Stimulated activated CD4-positive, alpha-beta T cell treated with anti-CD3 and anti-CD28 coated beads, Interleukin-12 subunit alpha, Interleukin-12 subunit beta, amount 100 ng/mL, for 4 hours (primary cell): ENCODE results near the gene HNRNPA2B1.
"Not testable (repeated sequence)": the region's sequence is repeated elsewhere in the genome, so short reads cannot be mapped to it uniquely, and the experiment has no call there.

Experiments used
- DNase-seq: peaks from one replicate; pipeline ENCODE4 v3.0.0-alpha.2; 2020

HNRNPA2B1 gene

GRCh38 chr7:26183545-26184280 is 16.8 kb downstream of the HNRNPA2B1 start:
- no peak for DNase-seq

GRCh38 chr7:26182706-26183105 is 17.8 kb downstream of the HNRNPA2B1 start:
- DNase-seq = no peak

DNA sequence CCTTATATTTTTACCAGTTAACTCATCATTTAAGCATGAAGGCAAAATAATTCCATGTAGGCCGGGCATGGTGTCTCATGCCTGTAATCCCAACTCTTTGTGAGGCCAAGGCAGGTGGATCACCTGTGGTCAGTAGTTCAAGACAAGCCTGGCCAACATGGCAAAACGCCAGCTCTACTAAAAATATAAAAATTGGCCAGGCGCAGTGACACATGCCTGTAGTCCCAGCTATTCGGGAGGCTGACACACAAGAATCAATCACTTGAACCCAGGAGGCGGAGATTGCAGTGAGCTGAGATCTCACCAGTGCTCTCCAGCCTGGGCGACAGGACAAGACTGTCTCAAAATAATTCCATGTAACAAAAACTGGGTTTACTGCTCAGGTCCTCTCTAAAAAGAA is 18.3 kb downstream of the HNRNPA2B1 start:
- no peak for DNase-seq

- no peak for DNase-seq
These were observed 18.9 kb downstream of the HNRNPA2B1 start for GRCh38 chr7:26181474-26182227.

GRCh38 chr7:26180792-26181198 is 19.8 kb downstream of the HNRNPA2B1 start:
- DNase-seq = no peak

- no peak for DNase-seq
These were observed 20.6 kb downstream of the HNRNPA2B1 start for GRCh38 chr7:26179826-26180497.

DNA sequence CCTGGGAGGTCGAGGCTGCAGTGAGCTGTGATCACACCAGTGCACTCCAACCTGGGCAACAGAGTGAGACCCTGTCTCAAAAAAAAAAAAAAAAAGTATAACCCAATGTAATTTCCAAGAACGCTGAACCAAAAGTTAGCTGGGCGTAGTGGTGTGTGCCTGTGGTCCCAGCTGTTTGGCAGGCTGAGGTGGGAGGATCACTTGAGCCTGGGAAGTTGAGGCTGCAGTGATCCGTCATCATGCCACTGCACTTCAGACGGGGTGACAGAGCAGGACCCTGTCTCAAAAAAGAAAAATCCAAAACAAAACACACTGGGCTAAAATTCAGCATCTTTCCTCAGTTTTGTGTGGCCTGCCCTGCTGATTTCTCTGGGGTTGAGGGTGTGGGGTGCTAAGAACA is 21.1 kb downstream of the HNRNPA2B1 start:
- DNase-seq = no peak

DNA sequence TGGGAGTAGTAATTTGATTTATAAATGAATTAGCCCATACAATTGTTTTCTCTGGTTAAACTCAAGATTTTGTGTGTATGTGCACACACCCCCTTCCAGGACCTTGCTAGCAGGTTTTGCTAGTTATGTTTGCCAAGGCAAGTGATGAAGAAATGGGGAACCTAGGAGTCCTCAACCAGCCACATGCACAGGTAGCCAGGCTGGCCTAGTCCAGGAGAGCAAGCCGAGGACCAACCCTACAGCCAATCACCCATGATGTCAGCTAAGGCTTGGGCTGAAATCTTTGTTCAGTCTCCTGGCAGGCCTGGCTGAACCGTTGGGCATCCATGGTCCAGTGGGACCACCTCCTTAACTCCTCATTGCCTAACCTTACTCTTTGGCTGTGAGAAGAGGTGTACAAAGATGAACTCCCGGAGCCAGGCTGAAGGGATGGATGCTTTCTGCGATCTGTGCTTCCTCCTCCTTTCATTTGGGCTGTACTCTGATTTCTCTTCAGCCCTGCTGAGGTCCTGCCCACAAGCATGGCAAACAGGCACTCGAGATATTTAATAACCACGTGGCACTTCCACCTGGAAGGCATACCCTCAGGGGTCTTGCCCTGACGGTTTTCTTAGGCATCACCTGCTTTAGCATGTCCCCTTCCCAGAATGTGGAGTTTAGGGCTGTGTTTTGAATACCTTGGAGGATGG is 22.1 kb downstream of the HNRNPA2B1 start:
- no peak for DNase-seq

GRCh38 chr7:26177269-26177668 is 23.3 kb downstream of the HNRNPA2B1 start:
- not testable (repeated sequence) for DNase-seq

GRCh38 chr7:26176696-26177095 is 23.9 kb downstream of the HNRNPA2B1 start:
- DNase-seq = not testable (repeated sequence)

DNA sequence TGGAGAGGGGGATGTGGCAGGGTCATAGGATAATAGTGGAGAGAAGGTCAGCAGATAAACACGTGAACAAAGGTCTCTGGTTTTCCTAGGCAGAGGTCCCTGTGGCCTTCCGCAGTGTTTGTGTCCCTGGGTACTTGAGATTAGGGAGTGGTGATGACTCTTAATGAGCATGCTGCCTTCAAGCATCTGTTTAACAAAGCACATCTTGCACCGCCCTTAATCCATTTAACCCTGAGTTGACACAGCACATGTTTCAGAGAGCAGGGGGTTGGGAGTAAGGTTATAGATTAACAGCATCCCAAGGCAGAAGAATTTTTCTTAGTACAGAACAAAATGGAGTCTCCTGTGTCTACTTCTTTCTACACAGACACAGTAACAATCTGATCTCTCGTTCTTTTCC is 24.6 kb downstream of the HNRNPA2B1 start:
- DNase-seq = not testable (repeated sequence)

DNA sequence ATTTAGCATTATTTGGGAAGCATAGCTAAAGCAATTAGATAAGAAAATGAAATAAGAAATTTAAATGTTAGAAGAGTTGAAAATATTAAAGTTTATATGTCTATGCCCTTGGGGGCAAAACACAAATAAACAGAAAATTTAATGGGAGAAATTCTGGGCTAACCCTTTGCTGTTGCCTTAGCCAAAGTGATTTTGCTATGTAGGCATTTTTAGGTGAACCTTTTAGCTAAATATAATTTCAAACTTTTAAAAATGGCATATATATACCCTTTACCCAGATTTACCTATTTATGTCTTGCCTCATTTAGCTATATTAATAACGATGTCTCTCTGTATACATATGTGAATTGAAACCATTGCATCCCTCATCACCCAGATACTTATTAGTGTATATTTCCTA is 28.5 kb downstream of the HNRNPA2B1 start:
- DNase-seq = no peak

DNA sequence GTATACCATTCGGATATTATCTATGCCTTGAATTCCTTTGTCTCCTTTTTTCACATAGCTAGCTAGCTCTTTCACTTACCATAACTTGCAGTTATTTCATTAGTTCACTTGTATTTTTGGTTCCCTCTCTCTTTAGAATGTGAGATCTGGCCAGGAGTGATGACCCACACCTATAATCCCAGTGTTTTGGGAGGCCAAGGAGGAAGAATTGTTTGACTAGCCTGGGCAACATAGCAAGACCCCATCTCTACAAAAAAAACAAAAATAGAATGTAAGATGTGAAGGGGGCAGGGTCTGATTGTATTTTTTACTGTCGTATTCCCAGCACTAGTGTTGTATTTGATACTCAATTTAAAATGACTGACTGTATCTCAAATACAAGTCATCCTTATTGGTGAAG is 28.9 kb downstream of the HNRNPA2B1 start:
- DNase-seq = no peak

DNA sequence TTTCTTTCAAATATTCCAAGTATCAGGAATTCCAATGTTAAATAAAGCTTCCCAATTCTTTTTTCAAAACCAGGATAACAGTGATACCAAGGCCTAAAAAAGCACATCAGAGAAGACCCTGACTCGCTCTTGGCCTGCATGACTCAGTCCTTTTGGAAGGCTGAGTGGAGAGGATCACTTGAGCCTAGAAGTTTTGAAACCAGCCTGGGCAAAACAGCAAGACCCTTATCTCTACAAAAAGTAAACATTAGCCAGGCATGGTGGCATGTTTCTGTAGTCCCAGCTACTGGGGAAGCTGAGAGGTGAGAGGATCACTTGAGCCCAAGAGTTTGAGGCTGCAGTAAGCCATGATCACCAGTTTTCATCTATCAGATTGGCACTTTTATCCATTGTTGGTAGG is 29.9 kb downstream of the HNRNPA2B1 start:
- DNase-seq = no peak

DNA sequence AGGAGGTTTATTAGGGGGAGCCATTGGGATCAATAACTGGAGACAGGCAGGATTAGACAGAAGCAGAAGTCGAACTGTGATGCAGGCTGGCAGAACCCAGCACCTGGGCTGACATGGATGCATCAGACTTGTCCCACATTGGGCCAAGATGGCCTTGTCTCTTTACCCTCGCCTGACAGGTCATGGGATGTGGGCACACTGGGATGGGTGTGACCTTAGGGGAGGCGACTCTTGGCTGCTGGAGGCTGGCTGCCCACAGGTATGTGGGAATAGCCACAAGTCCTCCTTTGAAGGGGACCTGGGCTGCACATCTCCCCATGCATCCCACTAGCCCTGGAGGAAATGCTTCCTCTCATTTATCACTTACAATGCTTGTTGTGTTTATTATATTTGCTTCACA is 31.3 kb downstream of the HNRNPA2B1 start:
- no peak for DNase-seq

GRCh38 chr7:26168458-26169023 is 32.0 kb downstream of the HNRNPA2B1 start:
- DNase-seq = no peak

- DNase-seq = no peak
These were observed 33.1 kb downstream of the HNRNPA2B1 start for GRCh38 chr7:26167303-26167934.

- no peak for DNase-seq
These were observed 33.8 kb downstream of the HNRNPA2B1 start for GRCh38 chr7:26166684-26167266.

DNA sequence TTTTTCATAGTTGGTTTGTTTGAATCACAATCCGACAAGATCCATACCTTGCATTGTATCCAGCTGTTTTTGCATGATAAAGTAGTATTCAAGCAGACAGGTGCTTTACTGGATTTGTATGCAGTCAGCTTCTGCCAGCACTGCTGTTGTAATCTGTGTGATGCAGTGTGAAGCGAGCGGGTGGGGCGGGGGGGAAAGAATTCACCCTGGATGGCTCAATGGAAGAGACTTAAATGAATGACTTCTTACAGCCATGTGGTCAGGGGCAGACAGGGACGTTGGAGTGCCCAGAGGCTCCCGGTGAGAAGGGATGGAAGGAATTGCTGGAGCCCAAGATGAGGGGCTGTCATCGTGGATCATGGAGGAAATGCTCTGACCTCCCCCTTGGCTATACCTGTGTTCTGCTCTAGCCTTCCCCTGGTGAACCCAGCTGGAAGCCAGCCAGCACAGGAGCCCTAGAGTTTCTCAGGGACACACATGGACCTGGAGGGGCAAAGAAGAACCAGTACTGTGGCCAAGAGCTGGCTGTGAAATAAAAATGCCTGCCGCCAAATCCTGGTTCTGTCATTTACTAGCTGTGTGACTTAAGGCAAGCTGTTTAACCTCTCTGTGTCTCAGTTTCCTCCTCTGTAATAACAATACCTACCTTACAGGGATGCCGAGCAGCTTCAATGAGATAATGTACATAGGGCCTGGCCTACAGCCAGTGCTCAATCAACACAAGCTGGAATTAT is 34.4 kb downstream of the HNRNPA2B1 start:
- DNase-seq = no peak

GRCh38 chr7:26163804-26164203 is 36.7 kb downstream of the HNRNPA2B1 start:
- DNase-seq = not testable (repeated sequence)

GRCh38 chr7:26162431-26162830 is 38.1 kb downstream of the HNRNPA2B1 start:
- DNase-seq = no peak
